Peyer's patch (tissue), 4 donors: ENCODE measurements around the gene AGAP1.

ENCODE experiments used
- POLR2A ChIP-seq, 2 donors: fragments of 450-650 bp; IDR thresholded peaks; one replicate each; pipeline ENCODE4 v1.5.1; 2017; ENCODE audit warnings: antibody characterized with exemption in 2 of 2, mild to moderate bottlenecking in 2 of 2, moderate library complexity in 2 of 2
- TF ChIP-seq, protein P1 (sequence below), 6 experiments: fragments of 450-650 bp in 4 of 6; fragments of 200-600 bp in 2 of 6; sonication (generic) in 1 of 6; IDR thresholded peaks; one replicate each; pipeline ENCODE4 v1.5.1; 2017 to 2019; ENCODE audit warnings: antibody characterized with exemption in 6 of 6, mild to moderate bottlenecking in 3 of 6, moderate library complexity in 1 of 6

DNA sequence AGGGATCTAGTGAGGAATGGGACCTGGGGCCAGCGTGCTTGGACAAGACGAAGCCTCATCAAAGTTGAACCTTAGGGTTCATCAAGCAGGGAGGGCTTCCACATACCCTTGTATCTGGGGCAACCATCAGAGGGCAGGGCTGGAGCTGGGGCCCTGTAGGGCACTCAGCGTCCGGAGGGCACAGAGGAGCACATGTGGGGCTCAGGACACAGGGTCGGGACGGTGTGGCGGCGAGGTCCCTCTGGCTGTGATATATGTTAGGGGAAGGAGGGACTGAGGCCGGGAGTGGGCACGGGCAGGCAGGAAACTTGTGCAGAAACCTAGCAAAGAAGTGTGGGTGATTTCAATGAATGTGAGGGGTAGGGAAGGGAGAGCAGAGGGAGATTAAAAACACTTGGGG, 244.0 kb downstream of the AGAP1 start:
- TF ChIP-seq, protein P1, sequence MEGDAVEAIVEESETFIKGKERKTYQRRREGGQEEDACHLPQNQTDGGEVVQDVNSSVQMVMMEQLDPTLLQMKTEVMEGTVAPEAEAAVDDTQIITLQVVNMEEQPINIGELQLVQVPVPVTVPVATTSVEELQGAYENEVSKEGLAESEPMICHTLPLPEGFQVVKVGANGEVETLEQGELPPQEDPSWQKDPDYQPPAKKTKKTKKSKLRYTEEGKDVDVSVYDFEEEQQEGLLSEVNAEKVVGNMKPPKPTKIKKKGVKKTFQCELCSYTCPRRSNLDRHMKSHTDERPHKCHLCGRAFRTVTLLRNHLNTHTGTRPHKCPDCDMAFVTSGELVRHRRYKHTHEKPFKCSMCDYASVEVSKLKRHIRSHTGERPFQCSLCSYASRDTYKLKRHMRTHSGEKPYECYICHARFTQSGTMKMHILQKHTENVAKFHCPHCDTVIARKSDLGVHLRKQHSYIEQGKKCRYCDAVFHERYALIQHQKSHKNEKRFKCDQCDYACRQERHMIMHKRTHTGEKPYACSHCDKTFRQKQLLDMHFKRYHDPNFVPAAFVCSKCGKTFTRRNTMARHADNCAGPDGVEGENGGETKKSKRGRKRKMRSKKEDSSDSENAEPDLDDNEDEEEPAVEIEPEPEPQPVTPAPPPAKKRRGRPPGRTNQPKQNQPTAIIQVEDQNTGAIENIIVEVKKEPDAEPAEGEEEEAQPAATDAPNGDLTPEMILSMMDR (IDR thresholded peaks at IDR 0.05) = no peak
- TF ChIP-seq POLR2A (IDR thresholded peaks at IDR 0.05) = no peak
